ENCODE data around the gene SORCS3. TPM values are rescaled to one million over a fixed set of nuclear protein-coding genes. Genes with fewer than 3 reads are reported as not detected.

Gene SORCS3
- total RNA-seq, 1 experiment from 2014 or later: not detected

- TF ChIP-seq CTCF (IDR thresholded peaks at IDR 0.05 in 2 of 3, conservative IDR thresholded peaks at IDR 0.05 in 1 of 3; ENCODE audit: borderline replicate concordance in 1 of 3, insufficient read depth in 1 of 3, low read depth in 2 of 3, low read length in 2 of 3) (no peak), JUND (IDR thresholded peaks at IDR 0.05) (no peak), SIN3A (IDR thresholded peaks at IDR 0.05; ENCODE audit: low read depth) (no peak), CBX3 (IDR thresholded peaks at IDR 0.05; ENCODE audit: low read depth) (no peak), ZFX (IDR thresholded peaks at IDR 0.05) (no peak), POLR2AphosphoS5 (IDR thresholded peaks at IDR 0.05; ENCODE audit: low read depth, low read length) (no peak), EGR1 (IDR thresholded peaks at IDR 0.05; ENCODE audit: low read depth) (no peak), POLR2A (IDR thresholded peaks at IDR 0.05; ENCODE audit: borderline replicate concordance, extremely low read depth, insufficient read depth, insufficient read length) (no peak), CEBPB (IDR thresholded peaks at IDR 0.05; ENCODE audit: low read depth) (no peak)
Measured at GRCh38 chr10:104666106-104666505, 25.0 kb downstream of the SORCS3 start (continued).

GRCh38 chr10:104676874-104677273 is 35.8 kb downstream of the SORCS3 start:
- H2AFZ ChIP-seq (ENCODE audit: low read depth, low read length, poor library complexity, severe bottlenecking): no peak overlapping the region
- peaks cover 50% of the 10 kb centered on the region for H3K27me3 ChIP-seq (ENCODE audit: insufficient read depth, low read length)
- no peaks in the 10 kb centered on the region for H3K4me1 ChIP-seq (ENCODE audit: control insufficient read depth in 1 of 2, insufficient read depth in 2 of 2, low read length in 2 of 2)
- H3K9me3 ChIP-seq (ENCODE audit: control insufficient read depth in 1 of 2, insufficient read depth in 1 of 2, low read depth in 1 of 2, low read length in 2 of 2): no peaks in the 10 kb centered on the region
- H3K27ac ChIP-seq (ENCODE audit: low read depth, low read length): no peak overlapping the region
- DNase-seq (ENCODE audit: low read depth, low spot score) (no peak), ATAC-seq (no peak)
- CTCF ChIA-PET: no interaction called here
- no peak overlapping the region for H3K4me2 ChIP-seq (ENCODE audit: low read length)
- intact Hi-C loops (cut with micrococcal nuclease): no loop called here
- H4K20me1 ChIP-seq (ENCODE audit: insufficient read depth): no peaks in the 10 kb centered on the region
- no peak for TF ChIP-seq TCF7L2 (IDR thresholded peaks at IDR 0.05; ENCODE audit: borderline replicate concordance, extremely low read depth, insufficient read depth, insufficient read length)
- TF ChIP-seq ZFX (IDR thresholded peaks at IDR 0.05): no peak
- TF ChIP-seq MAX (IDR thresholded peaks at IDR 0.05): no peak
- TF ChIP-seq EZH2phosphoT487 (IDR thresholded peaks at IDR 0.05; ENCODE audit: borderline replicate concordance): no peak
- TF ChIP-seq YY1 (IDR thresholded peaks at IDR 0.05; ENCODE audit: extremely low read depth, insufficient replicate concordance, low read depth, low read length): no peak
- TF ChIP-seq POLR2AphosphoS5 (IDR thresholded peaks at IDR 0.05; ENCODE audit: low read depth, low read length): no peak
- no peak for TF ChIP-seq CTCF (IDR thresholded peaks at IDR 0.05 in 2 of 3, conservative IDR thresholded peaks at IDR 0.05 in 1 of 3; ENCODE audit: borderline replicate concordance in 1 of 3, insufficient read depth in 1 of 3, low read depth in 2 of 3, low read length in 2 of 3)
- TF ChIP-seq EGR1 (IDR thresholded peaks at IDR 0.05; ENCODE audit: low read depth): no peak
- no peak for TF ChIP-seq RAD21 (IDR thresholded peaks at IDR 0.05; ENCODE audit: low read depth)
- TF ChIP-seq POLR2A (IDR thresholded peaks at IDR 0.05; ENCODE audit: borderline replicate concordance, extremely low read depth, insufficient read depth, insufficient read length): no peak
- TF ChIP-seq REST (IDR thresholded peaks at IDR 0.05; ENCODE audit: low read depth): no peak
- no peak for TF ChIP-seq EZH2 (IDR thresholded peaks at IDR 0.05)
- no peak for TF ChIP-seq JUND (IDR thresholded peaks at IDR 0.05)
- POLR2A ChIA-PET: no interaction called here
- no TSS peak for BruUV-seq (replicated peaks)
- no peak overlapping the region for H3K4me3 ChIP-seq (replicated peaks in 1 of 2; ENCODE audit: low read depth in 1 of 2, low read length in 2 of 2)
- no peaks in the 10 kb centered on the region for H3K36me3 ChIP-seq (ENCODE audit: control insufficient read depth in 1 of 2, insufficient read depth in 2 of 2, low read length in 2 of 2)
- no peaks in the 10 kb centered on the region for H3K9me2 ChIP-seq (ENCODE audit: insufficient read depth)
- H3K9ac ChIP-seq (ENCODE audit: low read length): no peak overlapping the region
- H3K79me2 ChIP-seq (ENCODE audit: insufficient read depth, low read length): no peaks in the 10 kb centered on the region
- RAD21 ChIA-PET (ENCODE audit: low non-redundant PET in 1 of 2, low total read pairs in 2 of 2, uncharacterized antibody in 2 of 2, unreplicated experiment in 2 of 2): no interaction called here
